ENCODE data around the gene LMX1B.

DNA sequence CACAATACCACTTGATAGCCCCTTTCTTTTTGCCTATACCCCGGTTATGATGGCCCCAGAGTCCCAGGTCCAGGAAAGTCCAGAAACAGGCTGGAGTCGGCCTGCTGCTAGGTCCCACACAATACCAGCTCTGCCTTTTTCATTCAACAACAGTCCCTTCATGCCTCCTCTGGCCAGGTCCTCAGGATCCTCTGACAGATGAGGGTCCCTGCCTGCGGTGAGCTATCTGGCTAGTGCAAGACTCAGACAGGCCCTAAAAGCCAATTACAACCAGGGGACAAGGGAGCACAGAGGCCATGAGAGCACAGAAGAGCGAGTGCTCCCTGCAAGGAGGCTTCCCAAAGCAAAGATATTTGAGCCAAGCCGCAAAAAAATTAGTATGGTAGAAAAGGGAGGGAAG is 106.3 kb downstream of the LMX1B start:
- TF ChIP-seq, protein P1, sequence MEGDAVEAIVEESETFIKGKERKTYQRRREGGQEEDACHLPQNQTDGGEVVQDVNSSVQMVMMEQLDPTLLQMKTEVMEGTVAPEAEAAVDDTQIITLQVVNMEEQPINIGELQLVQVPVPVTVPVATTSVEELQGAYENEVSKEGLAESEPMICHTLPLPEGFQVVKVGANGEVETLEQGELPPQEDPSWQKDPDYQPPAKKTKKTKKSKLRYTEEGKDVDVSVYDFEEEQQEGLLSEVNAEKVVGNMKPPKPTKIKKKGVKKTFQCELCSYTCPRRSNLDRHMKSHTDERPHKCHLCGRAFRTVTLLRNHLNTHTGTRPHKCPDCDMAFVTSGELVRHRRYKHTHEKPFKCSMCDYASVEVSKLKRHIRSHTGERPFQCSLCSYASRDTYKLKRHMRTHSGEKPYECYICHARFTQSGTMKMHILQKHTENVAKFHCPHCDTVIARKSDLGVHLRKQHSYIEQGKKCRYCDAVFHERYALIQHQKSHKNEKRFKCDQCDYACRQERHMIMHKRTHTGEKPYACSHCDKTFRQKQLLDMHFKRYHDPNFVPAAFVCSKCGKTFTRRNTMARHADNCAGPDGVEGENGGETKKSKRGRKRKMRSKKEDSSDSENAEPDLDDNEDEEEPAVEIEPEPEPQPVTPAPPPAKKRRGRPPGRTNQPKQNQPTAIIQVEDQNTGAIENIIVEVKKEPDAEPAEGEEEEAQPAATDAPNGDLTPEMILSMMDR (conservative IDR thresholded peaks at IDR 0.05), result no peak
- TF ChIP-seq ZFX (IDR thresholded peaks at IDR 0.05), result no peak

All from C4-2B (cell line).